RWPE1 (cell line): ENCODE measurements around the gene CIB2.
A peak's percentile ranks its signal among the peaks of the same experiment; 100 is the strongest.

ENCODE experiments used
- CTCF ChIA-PET: fragments of 350-600 bp; sonication (Branson Sonifier 250); formaldehyde crosslinking; extraction: SDS; loops from one replicate; lab custom pipeline; 2021; lab: Yijun Ruan, JAX
- POLR2A ChIA-PET: fragments of 400-600 bp; formaldehyde crosslinking; extraction: SDS; loops from one replicate; lab custom pipeline; 2020; ENCODE audit warnings: antibody characterized with exemption; ENCODE audit not compliant: low non-redundant PET; lab: Yijun Ruan, JAX
- DNase-seq: peaks from one replicate; pipeline ENCODE4 v3.0.0; 2012; ENCODE audit warnings: low spot score
- H3K27ac ChIP-seq: fragments of 450-650 bp; 2 replicates; pipeline ENCODE4 v1.5.1; 2017
- TF ChIP-seq, protein P1 (sequence below): fragments of 450-650 bp; conservative IDR thresholded peaks from 2 replicates; pipeline ENCODE4 v1.5.1; 2017; ENCODE audit warnings: low read depth, mild to moderate bottlenecking

Gene CIB2

DNA sequence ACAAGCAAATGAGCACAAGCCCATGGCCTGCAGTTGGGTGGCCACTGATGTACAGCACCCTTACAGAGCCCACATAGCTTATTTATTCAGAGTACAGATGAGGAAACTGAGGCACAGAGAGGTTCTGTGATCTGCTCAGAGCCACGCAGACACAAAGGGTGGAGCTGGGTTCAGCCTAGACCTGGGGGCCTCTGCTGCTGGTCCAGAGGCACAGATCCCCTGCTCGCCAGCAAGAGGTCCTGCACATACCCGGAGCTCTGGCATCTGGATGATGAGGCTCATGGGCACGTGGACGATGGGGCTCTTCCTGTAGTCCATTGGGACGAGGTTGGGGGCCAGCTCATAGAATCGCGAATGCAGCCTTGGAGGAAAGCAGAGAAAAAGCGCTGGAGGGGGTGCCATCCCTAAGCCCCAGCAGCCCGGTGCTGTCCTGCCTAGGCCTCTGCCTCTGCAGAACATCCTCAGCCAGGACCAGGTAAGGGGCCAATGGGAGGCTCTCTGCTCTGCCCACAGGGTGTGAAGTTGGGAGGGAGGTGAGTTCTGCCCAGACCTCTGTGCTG lies 20.2 kb downstream of the CIB2 start:
- no peak for DNase-seq
- TF ChIP-seq, protein P1, sequence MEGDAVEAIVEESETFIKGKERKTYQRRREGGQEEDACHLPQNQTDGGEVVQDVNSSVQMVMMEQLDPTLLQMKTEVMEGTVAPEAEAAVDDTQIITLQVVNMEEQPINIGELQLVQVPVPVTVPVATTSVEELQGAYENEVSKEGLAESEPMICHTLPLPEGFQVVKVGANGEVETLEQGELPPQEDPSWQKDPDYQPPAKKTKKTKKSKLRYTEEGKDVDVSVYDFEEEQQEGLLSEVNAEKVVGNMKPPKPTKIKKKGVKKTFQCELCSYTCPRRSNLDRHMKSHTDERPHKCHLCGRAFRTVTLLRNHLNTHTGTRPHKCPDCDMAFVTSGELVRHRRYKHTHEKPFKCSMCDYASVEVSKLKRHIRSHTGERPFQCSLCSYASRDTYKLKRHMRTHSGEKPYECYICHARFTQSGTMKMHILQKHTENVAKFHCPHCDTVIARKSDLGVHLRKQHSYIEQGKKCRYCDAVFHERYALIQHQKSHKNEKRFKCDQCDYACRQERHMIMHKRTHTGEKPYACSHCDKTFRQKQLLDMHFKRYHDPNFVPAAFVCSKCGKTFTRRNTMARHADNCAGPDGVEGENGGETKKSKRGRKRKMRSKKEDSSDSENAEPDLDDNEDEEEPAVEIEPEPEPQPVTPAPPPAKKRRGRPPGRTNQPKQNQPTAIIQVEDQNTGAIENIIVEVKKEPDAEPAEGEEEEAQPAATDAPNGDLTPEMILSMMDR = no peak
- no peak overlapping the region for H3K27ac ChIP-seq
- ChIA-PET CTCF (interaction anchor here (0.6 to 5.5 kb wide), 6 partner anchors 16 to 234 kb away, joined by 3 to 44 read pairs (median 5); no protein-coding TSS in a partner anchor), POLR2A (no interaction called here)

DNA sequence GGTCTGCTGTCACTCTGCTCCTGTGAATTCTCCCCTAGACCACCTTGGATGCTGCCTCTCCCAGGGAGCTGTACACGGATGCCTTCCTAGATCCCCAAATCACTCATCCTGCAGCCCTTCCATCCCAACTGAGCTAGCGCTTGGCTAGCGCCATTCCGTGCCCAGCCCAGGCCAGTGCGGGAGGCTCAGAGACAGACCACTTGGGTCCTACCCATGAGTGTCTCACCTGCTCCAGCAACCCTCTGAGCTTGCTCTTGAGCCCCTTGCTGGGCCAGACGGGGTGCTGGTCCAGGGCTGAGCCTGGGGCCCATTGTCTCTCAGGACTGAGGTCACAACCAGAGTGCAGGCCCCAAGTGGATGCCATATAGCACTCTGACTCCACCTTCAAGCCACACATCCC lies 21.1 kb downstream of the CIB2 start:
- CTCF ChIA-PET = interaction anchor here (0.5 to 5.5 kb wide), 5 partner anchors 85 to 185 kb away, joined by 3 to 44 read pairs (median 7); no protein-coding TSS in a partner anchor
- POLR2A ChIA-PET = no interaction called here
- TF ChIP-seq, protein P1 = no peak

DNA sequence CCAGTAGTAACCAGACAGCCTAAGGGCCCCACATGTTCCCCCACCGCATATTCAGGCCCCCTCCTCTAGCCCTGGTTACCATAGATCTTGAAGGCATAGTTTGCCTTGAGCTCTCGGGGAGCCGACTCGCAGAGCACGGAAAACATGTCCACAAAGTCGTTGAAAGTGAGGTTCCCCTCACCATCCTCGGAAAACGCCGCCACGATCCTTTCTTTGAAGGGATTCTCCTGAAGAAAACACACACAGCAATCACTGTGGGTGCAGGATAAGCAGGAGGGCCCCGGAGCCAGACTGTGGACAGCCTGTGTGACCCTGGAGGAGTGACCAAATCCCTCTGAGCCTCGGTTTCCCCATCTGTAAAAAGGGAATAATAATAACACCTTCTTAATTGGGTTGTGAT lies 22.1 kb downstream of the CIB2 start:
- no peak overlapping the region for H3K27ac ChIP-seq
- CTCF ChIA-PET = interaction anchor here (0.6 to 5.5 kb wide), 8 partner anchors 76 to 1475 kb away, joined by 3 to 44 read pairs (median 8); no protein-coding TSS in a partner anchor
- DNase-seq = no peak
- POLR2A ChIA-PET = no interaction called here
- TF ChIP-seq, protein P1 = no peak

More for the DNA sequence above, 21.1 kb downstream of the CIB2 start:
- DNase-seq = no peak
- no peak overlapping the region for H3K27ac ChIP-seq

DNA sequence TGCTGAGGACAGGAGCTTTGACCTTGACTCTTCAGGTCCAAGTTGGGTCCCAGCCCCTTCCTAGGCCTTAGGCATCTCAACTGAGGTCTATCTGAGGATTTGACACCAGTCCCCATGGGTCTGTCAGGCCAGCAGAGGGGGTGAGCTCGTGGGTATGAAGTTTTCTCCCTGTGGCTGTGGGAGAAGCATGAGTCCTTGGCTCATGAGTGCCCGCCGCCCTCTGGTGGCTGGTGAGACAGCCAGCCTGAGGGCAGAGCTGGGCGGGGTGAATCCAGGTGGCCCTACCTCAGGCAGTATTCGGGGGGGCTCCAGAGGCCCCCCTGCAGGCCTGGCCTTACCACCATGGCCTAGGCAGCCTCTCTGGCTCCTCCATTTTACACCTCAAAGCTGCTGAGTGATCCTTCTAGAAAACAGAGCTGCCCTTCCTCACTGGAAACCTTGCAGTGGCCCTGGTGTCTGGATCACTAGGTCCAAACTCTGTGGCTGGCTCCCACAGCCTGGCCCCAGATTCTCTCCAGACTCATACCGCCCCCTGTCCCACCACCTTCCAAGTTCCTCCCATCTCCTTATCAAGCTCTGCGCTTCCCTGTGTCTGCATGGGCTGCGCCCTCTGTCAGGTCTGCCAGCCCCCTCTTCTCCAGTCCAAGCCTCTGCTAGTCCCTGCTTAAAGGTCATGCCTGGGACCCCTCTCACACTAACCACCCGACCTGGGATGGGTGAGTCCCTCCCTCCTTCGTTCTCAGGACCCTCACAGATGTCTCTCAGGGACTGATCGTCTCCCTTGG lies 22.8 kb downstream of the CIB2 start:
- H3K27ac ChIP-seq = no peak overlapping the region
- peak; percentile 84 for DNase-seq
- TF ChIP-seq, protein P1 = peak; percentile 98
- POLR2A ChIA-PET = no interaction called here
- CTCF ChIA-PET = interaction anchor here (0.6 to 3.3 kb wide), 32 partner anchors 9 to 1616 kb away, joined by 3 to 44 read pairs (median 4); partner anchors contain the start of genes CIB2 and SH2D7

DNA sequence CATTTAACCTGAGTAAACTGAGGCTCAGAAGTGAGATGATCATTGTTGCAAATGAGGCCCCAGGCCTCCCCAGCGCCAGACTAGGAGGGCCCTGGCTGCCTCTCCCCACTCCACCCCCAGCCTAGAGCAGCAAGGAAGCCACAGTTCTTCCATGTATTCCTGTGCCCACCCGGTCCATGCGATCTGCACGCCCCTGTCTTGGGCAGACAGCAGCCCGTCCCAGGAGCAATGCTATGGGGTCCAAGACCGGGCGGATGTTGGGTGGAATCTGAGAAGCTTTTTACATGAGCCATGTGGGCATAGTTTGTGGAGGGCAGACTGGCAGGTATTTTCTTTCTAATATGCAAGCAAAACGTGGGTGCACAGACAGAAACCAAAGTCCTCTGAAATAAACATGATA lies 23.8 kb downstream of the CIB2 start:
- ChIA-PET CTCF (interaction anchor here (0.6 to 3.3 kb wide), 13 partner anchors 10 to 309 kb away, joined by 3 to 44 read pairs (median 4); partner anchors contain the start of genes CIB2 and SH2D7), POLR2A (no interaction called here)
- no peak for DNase-seq
- TF ChIP-seq, protein P1 = no peak
- H3K27ac ChIP-seq = no peak overlapping the region

DNA sequence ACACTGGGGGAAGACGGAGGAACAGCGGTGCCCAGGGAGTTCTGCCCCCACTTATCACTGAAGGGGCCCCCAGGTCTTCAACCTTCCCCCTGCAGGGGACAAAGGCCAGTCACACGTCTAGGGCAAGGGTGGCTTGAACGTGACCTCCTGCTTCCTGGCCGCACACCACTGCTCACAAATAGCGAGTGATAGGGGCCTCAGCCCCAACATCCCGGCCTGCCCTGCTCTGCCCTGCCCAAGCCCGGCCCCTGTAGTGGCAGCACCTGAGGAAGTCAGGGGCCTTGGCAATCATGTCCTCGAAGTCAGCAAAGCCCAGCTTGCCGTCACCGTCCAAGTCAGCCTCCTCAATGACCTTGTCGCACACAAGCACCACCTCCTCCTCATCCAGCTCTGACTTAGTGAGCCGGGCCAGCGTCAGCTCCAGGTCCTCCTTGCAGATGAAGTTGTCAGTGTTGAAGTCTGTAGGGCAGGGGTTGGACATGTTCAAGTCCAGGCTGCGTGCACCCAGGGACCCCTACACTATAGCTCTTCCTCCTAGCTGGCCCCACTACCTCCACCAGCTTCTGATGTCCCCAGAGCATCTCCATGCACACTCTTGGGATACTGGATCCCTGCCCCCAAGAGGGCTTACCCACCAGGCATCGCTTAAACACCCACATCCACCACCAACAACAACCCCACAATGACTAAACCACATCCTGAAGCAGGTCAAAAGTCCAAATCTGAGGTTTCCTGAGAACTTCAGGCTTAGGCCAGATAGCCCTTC lies 25.6 kb downstream of the CIB2 start:
- ChIA-PET POLR2A (no interaction called here), CTCF (interaction anchor here (0.8 kb wide), 1 partner anchor 147 kb away, joined by 3 read pairs; no protein-coding TSS in a partner anchor)
- TF ChIP-seq, protein P1 = no peak
- H3K27ac ChIP-seq = no peak overlapping the region
- DNase-seq = no peak
